ENCODE results near the gene RRM1.
"Not testable (repeated sequence)": the region's sequence is repeated elsewhere in the genome, so short reads cannot be mapped to it uniquely, and the experiment has no call there.

The RRM1 gene

GRCh38 chr11:4094348-4095291, at the start of gene RRM1:
TSS of gene RRM1 (plus strand) at chr11:4094799. CDS start at chr11:4095013, 214 bp downstream.
- peak; percentile 97 for DNase-seq (ENCODE audit: low read depth)

DNA sequence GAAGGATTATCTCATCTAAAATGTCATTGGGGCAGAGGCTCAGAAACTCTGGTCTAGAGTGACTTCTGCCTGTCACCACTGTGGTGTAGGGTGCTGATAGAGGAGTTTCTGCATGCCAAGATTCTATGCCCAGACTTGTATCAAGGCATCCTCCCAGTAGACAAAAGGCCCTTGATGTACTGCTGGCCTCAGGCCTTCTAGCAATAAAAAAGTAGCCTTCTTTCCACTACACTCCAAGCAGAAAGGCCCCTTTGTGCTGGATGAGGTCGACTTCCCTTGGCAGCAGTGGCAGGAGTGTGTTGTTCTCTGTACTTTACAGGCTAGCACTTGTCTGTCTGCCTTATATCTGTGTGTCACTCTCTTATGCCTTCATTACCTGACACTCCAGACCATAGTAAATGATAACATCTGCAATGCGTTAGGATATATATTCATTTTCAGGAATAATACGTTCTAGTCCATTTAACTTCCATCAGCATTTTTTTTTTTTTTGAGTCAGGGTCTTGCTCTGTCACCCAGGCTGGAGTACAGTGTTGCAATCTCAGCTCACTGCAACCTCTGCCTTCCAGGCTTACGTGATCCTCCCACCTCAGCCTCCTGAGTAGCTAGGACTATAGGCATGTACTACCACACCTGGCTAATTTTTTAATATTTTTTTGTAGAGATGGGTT, 49.5 kb upstream of the RRM1 start:
- DNase-seq (ENCODE audit: low read depth): no peak

- no peak for DNase-seq (ENCODE audit: low read depth)
Measured at GRCh38 chr11:4048340-4048739, 46.3 kb upstream of the RRM1 start.

DNA sequence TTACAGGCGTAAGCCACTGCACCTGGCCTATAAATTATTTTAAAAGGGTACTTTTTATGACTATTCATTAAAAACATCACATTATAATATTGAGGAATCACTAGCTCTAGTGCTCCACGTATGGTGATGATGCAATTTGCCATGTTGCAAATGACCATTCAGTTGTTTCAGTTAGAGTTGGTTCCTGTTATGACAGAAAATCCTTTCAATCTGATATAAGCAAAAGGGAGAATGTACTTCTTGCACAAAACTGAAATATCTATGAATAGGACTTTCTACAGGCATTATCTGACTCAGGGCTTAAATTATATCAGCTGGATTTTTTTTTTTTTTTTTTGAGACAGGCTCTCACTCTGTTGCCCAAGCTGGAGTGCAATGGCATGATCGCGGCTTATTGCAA, 45.6 kb upstream of the RRM1 start:
- no peak for DNase-seq (ENCODE audit: low read depth)

DNA sequence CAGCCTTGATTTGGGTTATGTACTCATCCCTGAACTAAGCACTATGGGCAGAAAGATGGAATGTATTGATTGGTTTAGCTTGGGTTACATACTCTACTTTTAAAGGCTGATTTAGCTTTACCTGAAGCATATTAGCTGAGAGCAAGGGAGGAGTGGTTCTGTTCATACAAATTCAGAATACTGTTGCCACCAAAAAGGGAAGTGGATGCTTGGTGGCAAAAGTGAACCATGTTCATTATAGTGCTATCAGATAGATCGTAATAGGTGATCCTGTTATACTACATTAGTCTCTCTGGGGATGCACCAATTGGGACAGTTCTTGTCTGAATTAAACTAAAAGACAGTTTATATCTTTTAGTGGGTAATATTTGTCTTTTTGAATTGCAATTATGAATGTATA, 44.5 kb upstream of the RRM1 start:
- DNase-seq (ENCODE audit: low read depth): no peak

GRCh38 chr11:4053200-4053599, 41.4 kb upstream of the RRM1 start:
- DNase-seq (ENCODE audit: low read depth): not testable (repeated sequence)

GRCh38 chr11:4054643-4055042, 40.0 kb upstream of the RRM1 start:
- no peak for DNase-seq (ENCODE audit: low read depth)

- DNase-seq (ENCODE audit: low read depth): no peak
Measured at GRCh38 chr11:4059424-4059823, 35.2 kb upstream of the RRM1 start.

DNA sequence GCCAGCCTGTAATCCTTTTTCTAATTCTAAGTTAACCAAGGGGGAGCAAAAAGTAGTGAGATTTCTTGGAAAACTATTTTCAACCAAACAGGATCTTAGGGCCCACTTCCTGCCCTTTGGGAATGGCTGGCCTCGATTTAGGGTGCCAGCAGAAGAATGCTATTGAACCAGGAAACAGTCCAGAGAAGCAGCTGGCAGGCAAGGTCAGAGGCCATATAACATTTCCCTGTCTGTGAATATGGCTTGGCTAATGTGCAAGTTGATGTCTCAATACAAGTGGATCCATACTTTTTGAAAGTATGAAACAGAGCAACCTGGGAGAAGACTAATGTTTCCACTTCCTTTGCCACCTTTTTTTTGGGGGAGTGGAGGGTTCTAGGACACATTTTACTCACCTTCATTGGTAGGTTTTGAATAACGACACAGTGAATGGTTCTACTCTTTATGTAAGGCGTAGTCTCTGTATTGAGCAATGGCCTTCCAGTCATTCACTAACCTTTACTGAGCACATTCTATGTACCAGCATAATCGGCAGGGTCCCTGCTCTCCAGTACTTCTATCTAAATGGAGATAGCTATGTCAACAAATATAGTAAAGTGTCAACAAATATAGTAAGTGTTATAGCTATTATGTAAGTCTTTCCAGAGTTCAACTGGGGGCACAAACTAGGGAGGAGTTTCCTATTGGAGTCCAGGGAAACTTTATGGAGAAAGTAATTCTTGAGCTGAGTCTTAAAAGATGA, 34.2 kb upstream of the RRM1 start:
- no peak for DNase-seq (ENCODE audit: low read depth)

DNA sequence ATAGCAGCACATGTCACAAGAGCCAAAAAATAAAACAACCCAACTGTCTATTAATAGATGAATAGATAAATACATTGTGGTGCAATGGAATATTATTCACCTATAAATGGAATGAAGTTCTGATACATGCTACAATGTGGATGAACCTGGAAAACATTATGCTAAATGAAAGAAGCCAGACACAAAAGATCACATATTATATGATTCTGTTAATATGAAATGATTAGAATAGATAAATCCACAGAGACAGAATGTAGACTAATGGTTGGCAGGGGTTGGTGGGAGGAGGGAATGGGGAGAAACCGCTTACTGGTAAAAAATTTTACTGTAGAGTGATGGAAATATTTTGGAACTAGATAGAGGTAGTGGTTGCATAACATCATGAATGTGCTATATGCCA, 32.9 kb upstream of the RRM1 start:
- no peak for DNase-seq (ENCODE audit: low read depth)

GRCh38 chr11:4063348-4063747, 31.3 kb upstream of the RRM1 start:
- no peak for DNase-seq (ENCODE audit: low read depth)

DNA sequence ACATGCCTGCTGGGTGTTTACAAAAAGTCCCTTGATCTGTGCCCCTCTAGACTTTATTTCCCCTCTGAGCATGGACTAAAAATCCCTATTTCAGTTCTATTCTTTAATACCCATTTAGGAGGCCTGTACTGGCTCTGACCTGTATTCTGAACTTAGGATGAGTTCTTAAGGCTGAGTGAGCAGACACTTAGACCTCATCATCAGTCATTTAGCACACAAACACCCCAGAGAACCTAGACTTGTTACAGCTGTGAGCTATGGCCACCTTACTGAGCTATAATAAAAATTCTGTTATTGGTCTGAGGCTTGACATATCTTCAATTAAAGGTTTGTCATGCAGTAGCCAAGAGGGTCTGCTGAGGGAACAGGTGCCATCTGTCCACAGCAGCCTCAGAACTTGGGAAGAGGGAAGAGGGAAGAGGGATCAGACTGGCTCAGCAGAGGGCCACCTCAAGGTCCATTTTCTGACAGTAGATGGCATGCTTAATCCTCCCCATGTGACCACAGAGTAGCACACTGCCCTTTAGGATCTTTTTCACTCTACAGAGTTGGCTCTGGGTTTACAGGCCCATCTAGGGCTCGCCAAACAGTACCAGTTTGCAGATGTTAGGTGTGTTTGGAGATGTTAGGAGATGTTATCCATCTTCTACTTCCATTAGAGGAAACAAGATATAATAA, 30.2 kb upstream of the RRM1 start:
- no peak for DNase-seq (ENCODE audit: low read depth)

- no peak for DNase-seq (ENCODE audit: low read depth)
Measured at GRCh38 chr11:4065086-4065485, 29.5 kb upstream of the RRM1 start.

GRCh38 chr11:4065601-4066377, 28.8 kb upstream of the RRM1 start:
- no peak for DNase-seq (ENCODE audit: low read depth)

- no peak for DNase-seq (ENCODE audit: low read depth)
Measured at GRCh38 chr11:4066910-4067309, 27.7 kb upstream of the RRM1 start.

- DNase-seq (ENCODE audit: low read depth): peak; percentile 6
Measured at GRCh38 chr11:4068962-4069361, 25.6 kb upstream of the RRM1 start.

- no peak for DNase-seq (ENCODE audit: low read depth)
Measured at GRCh38 chr11:4071325-4071724, 23.3 kb upstream of the RRM1 start.

DNA sequence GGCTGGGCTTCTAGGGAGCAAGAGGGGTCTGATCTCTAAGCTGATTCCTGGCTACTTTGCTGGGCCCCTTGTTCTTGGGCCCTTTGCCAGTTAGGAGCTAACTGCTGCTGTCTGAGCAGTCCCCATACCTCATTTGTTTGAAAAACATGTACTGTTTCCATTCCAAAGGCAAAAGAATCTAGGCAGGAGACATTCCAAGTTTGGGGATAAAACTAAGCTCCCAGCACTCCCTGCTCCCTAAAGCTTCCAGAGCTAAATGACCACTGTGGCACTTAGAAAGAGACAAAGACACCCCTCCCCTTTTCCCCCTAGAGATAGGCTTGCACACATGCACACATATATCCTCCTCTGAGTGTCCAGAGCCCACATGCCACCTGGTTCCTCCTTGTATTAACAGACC, 22.7 kb upstream of the RRM1 start:
- DNase-seq (ENCODE audit: low read depth): no peak

- DNase-seq (ENCODE audit: low read depth): peak; percentile 66
Measured at GRCh38 chr11:4072668-4073285, 21.8 kb upstream of the RRM1 start.

DNA sequence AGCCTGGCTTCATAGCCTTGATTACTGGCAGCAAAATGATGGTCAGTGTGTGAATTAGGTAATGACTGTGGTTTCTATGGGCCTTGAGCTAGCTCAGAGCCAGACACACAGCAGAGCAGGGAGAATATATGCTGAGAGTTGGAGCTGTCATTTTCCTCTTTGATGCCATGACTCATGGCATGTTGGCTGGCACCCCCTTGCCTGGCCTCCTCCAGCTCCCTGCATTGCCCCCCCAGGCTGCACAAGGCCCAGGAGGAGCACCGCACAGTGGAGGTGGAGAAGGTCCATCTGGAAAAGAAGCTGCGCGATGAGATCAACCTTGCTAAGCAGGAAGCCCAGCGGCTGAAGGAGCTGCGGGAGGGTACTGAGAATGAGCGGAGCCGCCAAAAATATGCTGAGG, 20.3 kb upstream of the RRM1 start:
- no peak for DNase-seq (ENCODE audit: low read depth)

GRCh38 chr11:4076774-4077173, 17.8 kb upstream of the RRM1 start:
- no peak for DNase-seq (ENCODE audit: low read depth)

Data from fibroblast of gingiva (primary cell).